Spinal cord (tissue), 4 donors: ENCODE measurements around the gene KRTAP4-16. TPM values are rescaled to one million over a fixed set of nuclear protein-coding genes. Genes with fewer than 3 reads are reported as not detected.

Experiments used
- polyA plus RNA-seq, 2 donors: library from polyadenylated mRNA; unstranded; fragments of 120-200 nt; gene quantifications; one replicate each; pipeline ENCODE4 v1.2.1, GENCODE V29; 2013; ENCODE audit not compliant: insufficient read length in 2 of 2
- total RNA-seq, 2 donors: library from RNA; depleted of rRNA in 1 of 2; stranded (reverse); fragments of 120-200 nt in 1 of 2; fragments of >200 nt in 1 of 2; gene quantifications; one replicate each; pipeline versions ENCODE4 v1.2.3 to v1.2.4, GENCODE V29; 2013 to 2014

Gene KRTAP4-16
- total and polyA plus RNA-seq, 4 donors = not detected

Other genes with a start within 250 kb of the KRTAP4-16 start
Only the 30 nearest of the 39 such genes appear.
- gene KRT39, start 135.3 kb downstream of the KRTAP4-16 start, total RNA-seq = not detected
- gene KRT39, start 135.3 kb downstream of the KRTAP4-16 start, polyA plus RNA-seq = not detected
- under 1 TPM in 1 of 2 donors, not detected in 1; 0.40 TPM for gene KRT40, start 117.9 kb downstream of the KRTAP4-16 start, total RNA-seq
- under 1 TPM; 0.27 to 0.33 TPM for gene KRT40, start 117.9 kb downstream of the KRTAP4-16 start, polyA plus RNA-seq
- gene KRTAP3-3, start 108.0 kb downstream of the KRTAP4-16 start, total RNA-seq = not detected
- not detected for gene KRTAP3-3, start 108.0 kb downstream of the KRTAP4-16 start, polyA plus RNA-seq
- gene KRTAP3-2, start 102.3 kb downstream of the KRTAP4-16 start, total RNA-seq = not detected
- not detected for gene KRTAP3-2, start 102.3 kb downstream of the KRTAP4-16 start, polyA plus RNA-seq
- not detected for gene KRTAP3-1, start 93.1 kb downstream of the KRTAP4-16 start, total RNA-seq
- gene KRTAP3-1, start 93.1 kb downstream of the KRTAP4-16 start, polyA plus RNA-seq = not detected
- not detected for gene KRTAP1-5, start 75.0 kb downstream of the KRTAP4-16 start, total RNA-seq
- not detected for gene KRTAP1-5, start 75.0 kb downstream of the KRTAP4-16 start, polyA plus RNA-seq
- not detected for gene KRTAP1-4, start 72.0 kb downstream of the KRTAP4-16 start, total RNA-seq
- not detected for gene KRTAP1-4, start 72.0 kb downstream of the KRTAP4-16 start, polyA plus RNA-seq
- not detected for gene KRTAP1-3, start 67.3 kb downstream of the KRTAP4-16 start, total RNA-seq
- gene KRTAP1-3, start 67.3 kb downstream of the KRTAP4-16 start, polyA plus RNA-seq = not detected
- gene KRTAP1-1, start 60.8 kb downstream of the KRTAP4-16 start, total RNA-seq = not detected
- not detected for gene KRTAP1-1, start 60.8 kb downstream of the KRTAP4-16 start, polyA plus RNA-seq
- not detected for gene KRTAP2-1, start 54.9 kb downstream of the KRTAP4-16 start, total RNA-seq
- not detected for gene KRTAP2-1, start 54.9 kb downstream of the KRTAP4-16 start, polyA plus RNA-seq
- not detected for gene KRTAP2-2, start 47.0 kb downstream of the KRTAP4-16 start, total RNA-seq
- gene KRTAP2-2, start 47.0 kb downstream of the KRTAP4-16 start, polyA plus RNA-seq = not detected
- not detected for gene KRTAP2-3, start 42.1 kb downstream of the KRTAP4-16 start, total RNA-seq
- not detected for gene KRTAP2-3, start 42.1 kb downstream of the KRTAP4-16 start, polyA plus RNA-seq
- gene KRTAP2-4, start 36.3 kb downstream of the KRTAP4-16 start, total RNA-seq = not detected
- not detected for gene KRTAP2-4, start 36.3 kb downstream of the KRTAP4-16 start, polyA plus RNA-seq
- gene KRTAP4-7, start 18.1 kb downstream of the KRTAP4-16 start, total RNA-seq = not detected
- gene KRTAP4-7, start 18.1 kb downstream of the KRTAP4-16 start, polyA plus RNA-seq = not detected
- not detected for gene KRTAP4-8, start 4.1 kb downstream of the KRTAP4-16 start, total RNA-seq
- not detected for gene KRTAP4-8, start 4.1 kb downstream of the KRTAP4-16 start, polyA plus RNA-seq
- not detected for gene KRTAP4-9, start 3.2 kb upstream of the KRTAP4-16 start, total RNA-seq
- gene KRTAP4-9, start 3.2 kb upstream of the KRTAP4-16 start, polyA plus RNA-seq = not detected
- not detected for gene KRTAP4-11, start 16.2 kb upstream of the KRTAP4-16 start, total RNA-seq
- gene KRTAP4-11, start 16.2 kb upstream of the KRTAP4-16 start, polyA plus RNA-seq = not detected
- not detected for gene KRTAP4-12, start 22.0 kb upstream of the KRTAP4-16 start, total RNA-seq
- gene KRTAP4-12, start 22.0 kb upstream of the KRTAP4-16 start, polyA plus RNA-seq = not detected
- not detected for gene KRTAP4-6, start 38.3 kb upstream of the KRTAP4-16 start, total RNA-seq
- gene KRTAP4-6, start 38.3 kb upstream of the KRTAP4-16 start, polyA plus RNA-seq = not detected
- not detected for gene KRTAP4-5, start 47.6 kb upstream of the KRTAP4-16 start, total RNA-seq
- not detected for gene KRTAP4-5, start 47.6 kb upstream of the KRTAP4-16 start, polyA plus RNA-seq
- gene KRTAP4-4, start 58.5 kb upstream of the KRTAP4-16 start, total RNA-seq = not detected
- not detected for gene KRTAP4-4, start 58.5 kb upstream of the KRTAP4-16 start, polyA plus RNA-seq
- not detected for gene KRTAP4-3, start 66.0 kb upstream of the KRTAP4-16 start, total RNA-seq
- gene KRTAP4-3, start 66.0 kb upstream of the KRTAP4-16 start, polyA plus RNA-seq = not detected
- gene KRTAP4-2, start 76.0 kb upstream of the KRTAP4-16 start, total RNA-seq = not detected
- not detected for gene KRTAP4-2, start 76.0 kb upstream of the KRTAP4-16 start, polyA plus RNA-seq
- gene KRTAP4-1, start 82.7 kb upstream of the KRTAP4-16 start, total RNA-seq = not detected
- gene KRTAP4-1, start 82.7 kb upstream of the KRTAP4-16 start, polyA plus RNA-seq = not detected
- gene KRTAP9-1, start 87.7 kb upstream of the KRTAP4-16 start, total RNA-seq = not detected
- not detected for gene KRTAP9-1, start 87.7 kb upstream of the KRTAP4-16 start, polyA plus RNA-seq
- not detected for gene KRTAP9-2, start 124.4 kb upstream of the KRTAP4-16 start, total RNA-seq
- not detected for gene KRTAP9-2, start 124.4 kb upstream of the KRTAP4-16 start, polyA plus RNA-seq
- gene KRTAP9-3, start 130.2 kb upstream of the KRTAP4-16 start, total RNA-seq = not detected
- not detected for gene KRTAP9-3, start 130.2 kb upstream of the KRTAP4-16 start, polyA plus RNA-seq
- gene KRTAP9-8, start 135.8 kb upstream of the KRTAP4-16 start, total RNA-seq = not detected
- gene KRTAP9-8, start 135.8 kb upstream of the KRTAP4-16 start, polyA plus RNA-seq = not detected
- gene KRTAP9-4, start 147.5 kb upstream of the KRTAP4-16 start, total RNA-seq = not detected
- not detected for gene KRTAP9-4, start 147.5 kb upstream of the KRTAP4-16 start, polyA plus RNA-seq
- not detected for gene KRTAP9-9, start 153.2 kb upstream of the KRTAP4-16 start, total RNA-seq
- gene KRTAP9-9, start 153.2 kb upstream of the KRTAP4-16 start, polyA plus RNA-seq = not detected